ENCODE data around the gene FFAR2.
"Not testable (repeated sequence)": the region's sequence is repeated elsewhere in the genome, so short reads cannot be mapped to it uniquely, and the experiment has no call there.

Gene FFAR2

DNA sequence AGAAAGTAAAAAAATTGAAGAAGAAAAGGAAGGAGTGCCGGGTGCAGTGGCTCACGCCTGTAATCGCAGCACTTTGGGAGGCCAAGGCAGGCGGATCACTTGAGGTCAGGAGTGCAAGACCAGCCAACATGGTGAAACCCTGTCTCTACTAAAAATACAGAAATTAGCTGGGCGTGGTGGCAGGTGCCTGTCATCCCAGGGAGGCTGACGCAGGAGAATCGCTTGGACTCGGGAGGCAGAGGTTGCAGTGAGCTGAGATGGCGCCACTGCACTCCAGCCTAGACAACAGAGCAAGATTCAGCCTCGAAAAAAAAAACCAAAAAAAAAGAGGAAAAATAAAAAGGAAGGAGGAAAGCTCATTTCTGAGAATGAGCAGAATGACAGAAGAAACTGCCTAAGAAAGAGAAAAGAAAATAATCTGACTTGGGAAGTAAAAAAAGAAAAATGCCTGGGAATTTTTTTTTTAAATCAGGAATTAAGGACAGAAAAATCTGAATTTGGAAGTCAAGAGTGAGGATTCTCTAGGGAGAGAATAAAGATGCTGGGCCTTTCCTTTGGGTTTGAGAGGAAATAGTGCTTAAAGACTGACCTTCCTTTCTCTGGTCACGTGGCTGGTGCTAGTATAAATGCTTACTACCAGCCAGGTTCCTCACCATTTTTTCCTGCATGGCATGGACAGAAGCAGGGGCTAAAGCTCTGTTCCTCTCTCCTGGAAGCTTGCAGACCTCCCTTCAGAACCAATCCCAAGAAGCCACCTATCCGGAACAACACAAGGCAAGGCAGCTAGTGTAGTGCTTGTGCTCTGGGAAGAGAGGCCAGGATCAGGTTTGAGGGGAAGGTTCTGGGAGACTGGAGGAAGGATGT lies at the start of gene FFAR2:
FFAR2 (plus strand) TSS at position 652 of the 864 bp plus-strand sequence. CDS start 1,458 bp downstream, outside the sequence.
- FAIRE-seq, result no peak

DNA sequence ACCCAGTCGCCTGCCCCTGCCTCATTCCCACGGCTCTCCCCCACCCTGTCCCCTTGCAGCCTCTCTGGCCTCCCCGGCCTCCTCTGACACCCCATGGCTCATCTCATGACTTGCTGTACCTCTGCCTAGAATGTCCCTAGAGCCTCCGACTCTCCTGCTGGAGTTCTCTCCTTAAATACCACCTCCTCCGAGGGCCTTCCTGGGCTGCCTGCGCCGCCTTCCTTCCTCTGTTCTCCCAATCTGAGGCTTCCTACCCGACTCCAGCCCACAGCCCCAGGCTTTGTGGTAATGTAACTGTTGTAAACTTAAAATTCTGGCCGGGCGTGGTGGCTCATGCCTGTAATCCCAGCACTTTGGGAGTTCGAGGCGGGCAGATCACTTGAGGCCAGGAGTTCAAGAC lies 49.5 kb upstream of the FFAR2 start:
- no peak for FAIRE-seq

DNA sequence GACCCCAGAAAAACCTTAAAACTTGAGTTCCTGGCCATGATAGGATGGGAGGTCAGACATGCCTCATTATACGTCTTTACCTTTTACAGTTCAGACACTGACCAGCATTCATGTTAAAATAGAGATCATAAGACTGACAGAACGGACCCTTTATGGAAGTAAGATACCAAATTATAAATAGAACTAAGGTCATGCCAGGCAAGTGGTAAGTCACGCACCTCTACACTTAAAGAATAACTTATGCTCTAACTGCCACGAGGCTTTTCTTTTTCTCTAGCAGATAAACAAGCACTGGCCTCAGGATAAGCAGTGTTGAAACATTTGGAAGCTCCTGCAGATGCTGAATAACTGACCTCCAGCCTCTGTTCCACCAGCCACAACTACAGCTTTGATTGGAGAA lies 48.8 kb upstream of the FFAR2 start:
- FAIRE-seq, result no peak

GRCh38 chr19:35399948-35400772 lies 47.9 kb upstream of the FFAR2 start:
- FAIRE-seq, result no peak

DNA sequence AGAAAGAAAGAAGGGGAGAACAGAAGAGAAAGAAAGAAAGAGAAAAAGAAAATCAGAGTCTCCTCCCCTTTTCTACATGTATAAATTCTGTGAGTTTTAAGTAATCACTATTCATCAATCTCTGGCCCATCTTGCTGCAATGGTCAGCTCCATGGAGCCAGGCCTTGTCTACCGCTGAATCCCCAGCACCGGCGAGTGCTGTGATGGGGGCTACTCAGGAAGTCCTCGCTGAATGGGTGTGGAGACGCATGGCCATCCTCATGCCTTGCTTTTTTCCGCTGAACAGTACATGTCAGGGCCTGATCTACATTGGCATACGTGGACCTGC lies 47.3 kb upstream of the FFAR2 start:
- no peak for FAIRE-seq

GRCh38 chr19:35401416-35401815 lies 46.6 kb upstream of the FFAR2 start:
- FAIRE-seq, result not testable (repeated sequence)

DNA sequence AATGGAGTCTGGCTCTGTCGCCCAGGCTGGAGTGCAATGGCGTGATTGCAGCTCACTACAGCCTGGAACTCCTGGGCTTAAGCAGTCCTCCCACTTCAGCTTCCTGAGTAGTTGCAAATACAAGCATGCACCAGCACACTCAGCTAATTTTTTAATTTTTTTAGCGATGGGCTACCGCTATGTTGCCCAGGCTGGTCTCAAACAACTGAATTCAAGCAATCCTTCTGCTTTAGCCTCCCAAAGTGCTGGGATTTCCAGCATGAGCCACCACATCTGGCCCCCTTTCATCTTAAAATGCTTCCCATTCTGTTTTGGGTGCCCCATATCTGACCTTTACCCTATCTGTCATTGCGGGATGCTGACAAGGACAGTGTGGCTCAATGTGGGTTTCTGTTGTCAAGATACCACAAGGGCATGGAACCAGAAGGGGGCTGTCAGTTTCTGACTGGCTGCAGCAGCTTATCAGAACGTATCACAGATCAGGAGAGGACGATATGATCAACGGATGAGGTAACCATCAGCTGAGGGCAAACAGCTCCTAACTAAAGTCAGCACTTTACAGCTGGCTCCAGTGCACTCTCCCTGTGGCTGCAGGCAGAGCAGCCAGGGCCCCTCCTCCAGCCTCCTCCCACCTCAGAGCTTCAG lies 44.8 kb upstream of the FFAR2 start:
- FAIRE-seq, result no peak

DNA sequence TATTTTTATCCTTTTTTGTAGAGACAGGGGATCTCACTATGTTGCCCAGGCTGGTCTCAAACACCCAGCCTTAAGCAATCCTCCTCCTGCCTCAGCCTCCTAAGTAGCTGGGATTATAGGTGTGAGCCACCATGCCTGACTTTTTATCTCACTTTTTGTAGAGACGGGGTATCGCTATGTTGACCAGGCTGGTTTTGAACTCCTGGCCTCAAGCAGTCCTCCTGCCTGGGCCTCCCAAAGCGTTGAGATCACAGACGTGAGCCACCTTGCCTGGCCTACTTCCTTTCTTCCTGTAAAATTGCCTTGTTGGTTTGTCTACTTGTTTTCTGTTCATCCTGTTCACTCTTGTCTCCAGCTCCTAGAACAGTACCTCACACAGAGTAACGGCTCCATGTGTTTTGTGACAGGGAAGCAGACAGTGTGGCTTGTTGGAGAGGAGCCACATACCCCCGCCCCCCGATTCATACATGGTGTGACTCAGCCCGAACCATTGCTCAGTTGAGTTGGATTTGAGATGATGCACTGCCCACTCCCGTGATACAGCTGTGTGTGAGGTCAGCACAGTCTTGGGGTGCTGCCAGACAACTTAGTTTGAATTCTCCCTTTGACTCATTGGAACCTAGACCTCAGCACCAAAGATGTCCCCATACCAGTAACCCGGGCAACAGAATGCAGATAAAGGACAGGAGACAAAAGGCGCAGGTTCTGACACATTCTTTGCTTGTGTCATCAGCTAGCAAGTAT lies 43.0 kb upstream of the FFAR2 start:
- no peak for FAIRE-seq

GRCh38 chr19:35407619-35408018 lies 40.4 kb upstream of the FFAR2 start:
- no peak for FAIRE-seq

DNA sequence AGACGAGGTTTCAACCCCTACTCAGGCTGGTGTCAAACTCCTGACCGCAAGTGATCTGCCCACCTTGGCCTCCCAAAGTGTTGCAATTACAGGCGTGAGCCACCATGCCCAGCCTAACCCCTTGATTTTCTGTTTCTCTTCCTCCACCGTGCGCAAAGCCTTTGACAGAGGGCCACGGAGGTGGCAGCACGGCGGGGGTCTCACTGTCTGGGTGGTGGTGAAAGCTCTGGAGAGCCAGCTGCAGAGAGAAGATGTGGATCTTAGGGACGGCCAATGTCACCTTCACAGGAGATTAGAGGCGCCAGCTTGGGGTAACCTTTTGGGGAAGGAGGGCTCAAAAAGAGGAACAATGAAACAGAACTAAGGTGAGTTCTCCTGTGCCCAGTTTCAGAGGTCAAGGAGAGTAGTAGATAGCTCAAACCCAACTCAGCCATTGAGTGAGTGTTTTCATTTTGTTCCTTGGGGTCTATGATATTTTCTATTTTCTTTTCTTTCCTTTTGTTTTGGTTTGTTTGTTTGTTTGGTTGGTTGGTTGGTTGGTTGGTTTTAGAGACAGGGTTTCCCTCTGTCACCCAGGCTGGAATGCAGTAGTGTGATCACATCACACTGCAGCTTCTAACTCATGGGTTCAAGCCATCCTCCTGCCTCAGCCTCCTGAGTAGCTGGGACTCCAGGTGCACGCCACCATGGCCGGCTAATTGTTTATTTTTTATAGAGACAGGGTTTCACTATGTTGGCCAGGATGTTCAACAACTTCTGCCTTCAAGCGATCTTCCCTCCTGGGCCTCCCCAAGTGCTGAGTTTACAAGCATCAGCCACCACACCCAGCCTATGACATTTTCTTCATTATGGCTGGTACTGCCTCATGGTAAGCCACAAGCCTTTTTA lies 39.5 kb upstream of the FFAR2 start:
- no peak for FAIRE-seq

DNA sequence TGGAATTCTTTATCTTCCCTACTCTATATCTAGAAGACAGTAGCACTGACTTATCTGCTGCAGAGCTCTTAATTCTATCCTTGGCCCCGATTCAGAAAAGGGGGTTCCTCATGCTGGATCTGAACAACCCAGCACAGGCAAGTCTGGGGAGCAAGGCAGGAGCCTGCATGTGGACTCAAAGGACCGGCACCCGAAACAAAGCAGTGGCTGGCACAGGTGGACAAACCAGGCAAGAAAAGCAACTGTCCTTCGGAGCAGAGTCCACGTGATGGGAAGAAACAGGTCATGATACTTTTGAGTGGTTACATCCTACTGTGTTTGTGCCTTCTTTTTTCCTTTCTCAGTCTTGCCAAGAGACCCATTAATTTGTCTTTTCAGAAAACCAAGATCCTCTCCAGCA lies 38.9 kb upstream of the FFAR2 start:
- no peak for FAIRE-seq

DNA sequence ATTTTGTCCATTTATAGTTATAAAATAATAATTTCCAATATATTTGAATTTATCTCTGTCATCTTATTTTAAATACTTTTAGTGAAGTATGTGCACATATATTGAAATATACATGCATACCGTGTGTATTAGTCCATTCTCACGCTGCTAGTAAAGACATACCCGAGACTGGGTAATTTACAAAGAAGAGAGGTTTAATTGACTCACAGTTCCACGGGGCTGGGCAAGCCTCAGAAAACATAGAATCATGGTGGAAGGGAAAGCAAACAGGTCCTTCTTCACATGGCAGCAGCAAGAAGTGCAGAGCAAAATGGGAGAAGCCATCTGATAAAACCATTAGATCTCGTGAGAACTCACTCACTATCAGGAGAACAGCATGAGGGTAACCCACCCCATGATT lies 37.6 kb upstream of the FFAR2 start:
- FAIRE-seq, result no peak

DNA sequence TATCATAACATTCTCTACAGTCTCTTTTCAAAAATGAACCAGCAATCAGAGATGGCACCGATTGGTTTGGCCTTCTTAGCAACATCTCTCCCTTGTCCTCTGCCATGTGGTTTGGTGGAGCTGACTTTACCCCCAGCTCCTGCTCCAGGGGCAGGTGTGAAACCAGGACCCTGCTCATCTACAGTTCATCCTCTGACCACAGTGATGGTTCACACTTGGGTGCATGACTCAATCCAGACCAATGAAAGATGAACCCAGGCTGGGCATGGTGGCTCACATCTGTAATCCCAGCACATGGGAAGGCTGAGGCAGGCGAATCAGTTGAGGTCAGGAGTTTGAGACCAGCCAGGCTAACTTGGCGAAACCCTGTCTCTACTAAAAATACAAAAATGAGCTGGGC lies 33.6 kb upstream of the FFAR2 start:
- no peak for FAIRE-seq

DNA sequence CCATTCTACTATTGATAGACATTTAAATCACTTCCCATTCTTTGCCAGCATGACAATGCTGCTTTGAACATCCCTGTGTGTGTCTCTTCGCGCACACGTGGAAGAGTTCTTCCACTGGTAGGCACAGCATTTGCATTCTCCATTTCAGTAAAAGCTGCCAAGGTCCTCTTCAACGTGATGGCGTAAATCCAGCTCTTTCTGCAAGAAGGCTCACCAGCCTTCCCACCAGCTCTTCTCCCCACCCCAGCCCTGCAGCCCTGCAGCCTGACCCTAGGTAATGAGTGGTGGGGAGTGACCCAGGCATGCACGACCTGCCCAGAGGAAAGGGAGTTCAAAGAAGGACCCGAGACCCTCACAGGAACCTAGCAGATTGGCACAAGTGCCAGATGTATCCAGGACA lies 31.7 kb upstream of the FFAR2 start:
- no peak for FAIRE-seq

GRCh38 chr19:35417278-35417677 lies 30.8 kb upstream of the FFAR2 start:
- FAIRE-seq, result no peak

- no peak for FAIRE-seq
Observed at GRCh38 chr19:35417713-35418534, 30.1 kb upstream of the FFAR2 start.

DNA sequence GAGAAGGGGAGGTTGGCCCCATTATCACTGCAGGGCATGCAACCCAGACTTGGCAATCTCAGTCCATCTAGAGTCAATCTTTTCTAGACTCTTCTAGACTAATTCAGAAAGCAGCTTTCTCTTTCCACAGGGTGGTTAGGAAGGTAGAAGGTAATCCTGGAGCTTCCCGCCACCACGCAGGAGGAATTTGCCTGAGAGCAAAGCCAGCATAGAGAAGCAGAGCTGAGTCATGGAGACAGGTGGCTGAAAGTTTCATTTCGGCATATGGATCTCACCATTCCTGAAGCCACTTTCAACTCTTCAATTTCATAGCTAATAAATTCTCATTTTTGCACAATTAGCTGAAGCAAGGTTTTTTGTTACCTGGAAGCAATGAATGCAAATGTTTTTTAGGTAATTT lies 29.0 kb upstream of the FFAR2 start:
- FAIRE-seq, result no peak

DNA sequence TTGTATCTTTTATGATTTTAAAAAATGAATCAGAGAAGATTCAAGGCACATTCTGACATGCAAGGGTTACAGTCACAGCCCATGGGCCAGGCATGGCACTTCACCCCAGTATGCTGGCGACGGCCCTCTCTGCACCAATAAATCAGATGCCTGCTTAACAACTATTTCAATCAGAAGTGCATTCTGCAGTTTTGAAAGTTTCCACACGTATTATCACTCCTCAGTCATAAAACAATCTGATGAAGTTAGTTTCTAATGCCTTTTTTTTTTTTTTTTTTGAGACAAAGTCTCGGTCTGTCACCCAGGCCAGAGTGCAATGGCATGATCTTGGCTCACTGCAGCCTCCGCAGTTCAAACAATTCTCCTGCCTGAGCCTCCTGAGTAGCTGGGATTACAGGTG lies 28.3 kb upstream of the FFAR2 start:
- FAIRE-seq, result no peak

GRCh38 chr19:35421362-35421761 lies 26.7 kb upstream of the FFAR2 start:
- FAIRE-seq, result no peak

- not testable (repeated sequence) for FAIRE-seq
Observed at GRCh38 chr19:35423406-35423805, 24.7 kb upstream of the FFAR2 start.

DNA sequence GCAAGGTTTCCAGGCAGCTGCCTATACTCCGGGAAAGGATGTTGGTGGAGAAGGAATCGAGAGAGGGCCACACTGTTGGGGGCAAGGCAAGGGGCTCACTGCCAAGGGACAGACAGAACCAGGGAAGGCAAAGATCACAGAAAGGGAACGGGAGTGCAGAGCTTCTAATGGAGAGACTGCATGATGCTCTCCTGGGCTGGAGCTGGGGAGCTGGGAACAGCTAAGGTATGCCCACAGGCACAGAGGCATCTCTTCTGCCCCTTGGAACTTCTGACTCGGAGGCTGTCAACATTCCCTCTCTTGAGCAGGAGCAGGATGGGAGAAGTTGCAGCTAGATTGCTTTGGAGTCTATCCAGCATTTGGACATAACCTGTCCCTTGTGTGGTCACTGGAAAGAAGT lies 22.4 kb upstream of the FFAR2 start:
- FAIRE-seq, result no peak
